Measurements from ENCODE around the gene TM9SF1. TPM values are rescaled to one million over a fixed set of nuclear protein-coding genes. Genes with fewer than 3 reads are reported as not detected.

TM9SF1 gene
- total RNA-seq, 2 experiments from 2014 or later: 17.0 to 24.4 TPM

DNA sequence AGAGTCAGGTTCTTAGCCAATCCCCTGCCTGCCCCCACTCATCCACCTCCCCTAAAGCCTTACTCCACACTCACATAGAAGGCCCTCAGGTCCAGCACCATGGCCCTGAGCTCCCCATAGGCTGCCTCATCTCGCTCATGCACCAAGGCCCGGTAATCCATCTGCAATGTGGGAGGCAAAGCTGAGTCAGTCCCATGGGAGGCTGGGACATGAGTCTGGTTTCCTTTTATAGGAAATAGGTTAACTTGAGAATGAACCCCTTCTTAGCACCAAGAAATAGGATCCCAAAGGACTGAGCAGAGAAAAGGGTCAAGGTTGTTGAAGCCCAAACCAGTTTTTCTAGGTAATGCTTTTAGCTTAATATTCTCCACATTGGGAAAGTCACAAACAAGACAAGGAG is 51.7 kb downstream of the TM9SF1 start:
- no peak overlapping the region for H3K4me3 Mint-ChIP-seq
- DNase-seq: no peak
- no peaks in the 10 kb centered on the region for H3K27me3 Mint-ChIP-seq
- intact Hi-C loops (cut with DNase I, micrococcal nuclease): loop anchor here in 1 of 2 experiments (10.0 kb wide), 3 partner anchors 679 to 1109 kb away; partner anchors contain the start of genes ACIN1, C14orf119, NGDN and PSMB5
- ChIA-PET POLR2A (interaction anchor here (1.3 kb wide), 2 partner anchors 17 to 29 kb away, joined by 3 read pairs; partner anchors contain the start of gene IRF9), CTCF (interaction anchor here (0.7 to 2.6 kb wide), 4 partner anchors 17 to 164 kb away, joined by 3 to 16 read pairs (median 4); partner anchors contain the start of genes CIDEB, DCAF11, IRF9 and NRL)
- peaks cover 74% of the 10 kb centered on the region for H3K36me3 Mint-ChIP-seq (ENCODE audit: low read depth)
- peak overlapping the region; percentile 19 for H3K27ac Mint-ChIP-seq
- no peaks in the 10 kb centered on the region for H3K9me3 Mint-ChIP-seq (ENCODE audit: low read depth)
- ATAC-seq: no peak
- H3K4me1 Mint-ChIP-seq: peaks cover 57% of the 10 kb centered on the region

DNA sequence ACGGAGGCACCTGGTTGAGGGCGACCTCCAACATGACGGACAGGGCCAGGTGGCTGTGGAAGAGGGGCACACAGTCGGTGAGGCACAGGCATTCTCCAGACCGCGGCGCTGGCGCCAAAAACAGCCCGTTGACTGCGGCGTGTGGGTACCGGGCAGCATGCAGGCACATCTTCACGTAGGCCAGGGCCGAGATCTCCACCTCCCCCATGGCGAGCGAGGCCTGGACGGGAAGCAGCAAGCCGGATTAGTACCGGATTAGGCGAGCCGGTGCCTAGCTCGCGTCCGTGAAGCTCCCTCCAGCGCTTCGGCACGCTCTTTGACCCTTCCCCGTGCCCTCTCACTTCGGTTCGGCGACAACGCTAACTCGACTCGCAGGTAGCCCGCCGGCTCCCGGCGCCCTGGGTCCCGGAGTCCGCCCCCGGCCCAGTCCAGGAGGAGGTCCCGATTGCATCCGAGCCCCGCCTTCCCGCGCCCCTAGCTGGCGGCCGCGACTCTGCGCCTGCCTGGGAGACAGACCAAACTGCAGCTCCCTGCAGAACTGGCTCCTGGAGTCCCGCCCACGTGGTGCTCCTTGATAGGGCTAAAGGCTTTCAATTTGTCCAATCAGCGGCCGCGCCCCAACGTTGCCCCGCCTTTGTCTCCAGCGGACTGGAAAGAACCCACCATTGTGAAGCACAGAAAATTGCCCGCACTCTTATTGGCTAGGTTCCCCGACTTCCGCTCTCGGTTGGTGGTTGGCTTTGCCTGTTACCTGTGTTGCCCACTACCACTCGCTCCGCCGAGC is 54.0 kb downstream of the TM9SF1 start, which contains the start of gene EMC9:
TSS of gene EMC9 (minus strand) at position 495 of the 784 bp plus-strand sequence. CDS start at position 208, 287 bp downstream.
- DNase-seq: peak; percentile 100
- Mint-ChIP-seq H3K36me3 (ENCODE audit: low read depth) (peaks cover 84% of the 10 kb centered on the region), H3K9me3 (ENCODE audit: low read depth) (no peaks in the 10 kb centered on the region), H3K4me1 (peaks cover 66% of the 10 kb centered on the region), H3K4me3 (peak within 1 kb of the TSS; percentile 88), H3K27me3 (no peaks in the 10 kb centered on the region), H3K27ac (peak within 1 kb of the TSS; percentile 97)
- ChIA-PET POLR2A (interaction anchor here (0.6 to 1.9 kb wide), 14 partner anchors 10 to 289 kb away, joined by 3 to 19 read pairs (median 5); partner anchors contain the start of genes CHMP4A, DCAF11, IRF9 and KHNYN), CTCF (interaction anchor here (0.5 to 1.6 kb wide), 9 partner anchors 20 to 167 kb away, joined by 3 to 15 read pairs (median 3); partner anchors contain the start of genes CIDEB, DCAF11, IRF9 and NRL)
- ATAC-seq: peak; percentile 87
- intact Hi-C loops (cut with DNase I, micrococcal nuclease): loop anchor here (1.0 to 10.0 kb wide), 13 partner anchors 20 to 1106 kb away; partner anchors contain the start of genes DCAF11 (in 2 of the 2), GMPR2 (in 2 of the 2), IRF9 (in 2 of the 2) and NEDD8 (in 2 of the 2)

DNA sequence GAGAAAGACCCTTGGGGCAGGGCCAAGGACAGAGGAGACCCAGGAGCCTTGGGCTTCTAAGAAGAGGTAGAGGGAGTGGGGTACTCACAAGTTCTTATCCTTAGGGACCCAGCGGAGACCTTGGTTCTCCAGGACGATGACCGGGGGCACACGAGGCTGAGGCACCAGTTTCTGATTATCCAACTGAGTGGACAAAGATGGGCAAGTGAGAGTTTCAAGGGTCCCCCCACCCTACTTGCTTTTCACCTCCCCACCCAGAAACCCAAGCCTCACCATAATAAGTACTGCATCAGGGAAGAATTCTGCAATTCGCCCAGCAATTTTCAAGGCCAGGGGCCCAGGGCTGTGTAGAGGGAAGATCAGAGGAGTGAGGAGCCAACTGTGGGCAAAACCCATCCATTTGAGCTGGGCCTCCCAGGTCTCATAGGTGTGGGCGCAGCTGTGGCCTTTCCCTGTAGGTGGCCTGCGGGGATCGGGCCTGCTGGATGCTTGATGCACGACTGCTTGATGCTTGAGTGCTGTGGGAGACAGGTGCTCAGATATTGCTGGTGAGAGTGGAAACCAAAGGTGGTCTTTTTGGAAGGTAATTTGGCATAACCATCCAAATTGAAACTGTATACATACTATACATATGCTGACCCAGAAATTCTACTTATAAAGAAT is 55.8 kb downstream of the TM9SF1 start:
- POLR2A ChIA-PET: interaction anchor here (1.1 kb wide), 2 partner anchors 8 to 25 kb away, joined by 3 to 4 read pairs; partner anchors contain the start of genes DCAF11, NRL and RNF31
- CTCF ChIA-PET: interaction anchor here (0.7 to 2.5 kb wide), 3 partner anchors 31 to 36 kb away, joined by 3 to 9 read pairs (median 4); no protein-coding TSS in a partner anchor
- peak overlapping the region; percentile 88 for H3K4me3 Mint-ChIP-seq
- H3K36me3 Mint-ChIP-seq (ENCODE audit: low read depth): peaks cover 67% of the 10 kb centered on the region
- intact Hi-C loops (cut with DNase I, micrococcal nuclease): loop anchor here in 1 of 2 experiments (5.0 kb wide), 1 partner anchor 293 kb away; no protein-coding TSS in a partner anchor
- H3K4me1 Mint-ChIP-seq: peaks cover 59% of the 10 kb centered on the region
- ATAC-seq (no peak), DNase-seq (peak; percentile 61)
- H3K9me3 Mint-ChIP-seq (ENCODE audit: low read depth): no peaks in the 10 kb centered on the region
- peak overlapping the region; percentile 78 for H3K27ac Mint-ChIP-seq
- H3K27me3 Mint-ChIP-seq: no peaks in the 10 kb centered on the region

Small RNA genes lying within 50 kb of the gene (microRNA-seq; reads per million reads assigned to microRNA genes)
- not detected for gene MIR7703 (ENCODE audit: borderline replicate concordance)

Other genes with a start within 250 kb of the TM9SF1 start
- 10 to 100 TPM; 32.2 to 36.2 TPM for gene DHRS4, start 241.7 kb downstream of the TM9SF1 start, total RNA-seq
- 10 to 100 TPM; 27.5 to 27.6 TPM for gene DHRS4L2, start 206.5 kb downstream of the TM9SF1 start, total RNA-seq
- gene CARMIL3, start 143.4 kb downstream of the TM9SF1 start, total RNA-seq: under 1 TPM; 0.74 to 0.91 TPM
- gene CPNE6, start 123.9 kb downstream of the TM9SF1 start, total RNA-seq: not detected
- gene PCK2, start 101.1 kb downstream of the TM9SF1 start, total RNA-seq: 100 to 1,000 TPM; 101 to 115 TPM
- 10 to 100 TPM; 74.0 to 86.2 TPM for gene DCAF11, start 80.7 kb downstream of the TM9SF1 start, total RNA-seq
- gene NRL, start 80.5 kb downstream of the TM9SF1 start, total RNA-seq: 1 to 10 TPM; 1.5 to 1.6 TPM
- gene FITM1, start 64.8 kb downstream of the TM9SF1 start, total RNA-seq: under 1 TPM in 1 of 2 experiments, not detected in 1; 0.53 TPM
- 100 to 1,000 TPM; 414 to 418 TPM for gene PSME1, start 59.2 kb downstream of the TM9SF1 start, total RNA-seq
- 10 to 100 TPM; 36.9 to 46.7 TPM for gene EMC9, start 53.9 kb downstream of the TM9SF1 start, total RNA-seq
- 100 to 1,000 TPM; 445 to 459 TPM for gene PSME2, start 48.8 kb downstream of the TM9SF1 start, total RNA-seq
- gene RNF31, start 47.9 kb downstream of the TM9SF1 start, total RNA-seq: 10 to 100 TPM; 73.7 to 98.4 TPM
- gene IRF9, start 34.2 kb downstream of the TM9SF1 start, total RNA-seq: 100 to 1,000 TPM; 172 to 209 TPM
- gene REC8, start 23.4 kb downstream of the TM9SF1 start, total RNA-seq: 10 to 100 TPM; 25.6 to 27.7 TPM
- 10 to 100 TPM; 73.4 to 73.7 TPM for gene IPO4, start 6.6 kb downstream of the TM9SF1 start, total RNA-seq
- gene TSSK4, start 10.3 kb upstream of the TM9SF1 start, total RNA-seq: under 1 TPM; 0.14 to 0.30 TPM
- 10 to 100 TPM; 48.8 to 73.0 TPM for gene CHMP4A, start 18.0 kb upstream of the TM9SF1 start, total RNA-seq
- gene MDP1, start 20.6 kb upstream of the TM9SF1 start, total RNA-seq: 10 to 100 TPM in 1 of 2 experiments, 1 to 10 TPM in 1; 4.5 to 11.7 TPM
- gene NEDD8, start 36.9 kb upstream of the TM9SF1 start, total RNA-seq: 100 to 1,000 TPM; 187 to 217 TPM
- gene GMPR2, start 37.5 kb upstream of the TM9SF1 start, total RNA-seq: 10 to 100 TPM; 56.7 to 59.6 TPM
- gene TINF2, start 47.2 kb upstream of the TM9SF1 start, total RNA-seq: 100 to 1,000 TPM in 1 of 2 experiments, 10 to 100 TPM in 1; 87.4 to 108 TPM
- 1 to 10 TPM; 4.8 to 7.4 TPM for gene TGM1, start 67.7 kb upstream of the TM9SF1 start, total RNA-seq
- 10 to 100 TPM; 52.1 to 56.0 TPM for gene RABGGTA, start 76.2 kb upstream of the TM9SF1 start, total RNA-seq
- gene DHRS1, start 104.3 kb upstream of the TM9SF1 start, total RNA-seq: 10 to 100 TPM; 11.7 to 14.6 TPM
- gene NOP9, start 104.4 kb upstream of the TM9SF1 start, total RNA-seq: 10 to 100 TPM; 24.4 to 32.5 TPM
- gene CIDEB, start 112.5 kb upstream of the TM9SF1 start, total RNA-seq: 10 to 100 TPM; 11.1 to 14.0 TPM
- 1 to 10 TPM; 7.5 to 9.5 TPM for gene LTB4R2, start 114.7 kb upstream of the TM9SF1 start, total RNA-seq
- 10 to 100 TPM; 10.1 to 14.2 TPM for gene LTB4R, start 116.1 kb upstream of the TM9SF1 start, total RNA-seq
- gene ADCY4, start 139.6 kb upstream of the TM9SF1 start, total RNA-seq: 1 to 10 TPM; 1.4 to 1.8 TPM
- gene RIPK3, start 144.6 kb upstream of the TM9SF1 start, total RNA-seq: 1 to 10 TPM; 8.9 to 9.4 TPM
- gene NFATC4, start 172.7 kb upstream of the TM9SF1 start, total RNA-seq: under 1 TPM; 0.11 to 0.30 TPM
- under 1 TPM; 0.07 to 0.16 TPM for gene NYNRIN, start 203.6 kb upstream of the TM9SF1 start, total RNA-seq
- gene CBLN3, start 234.2 kb upstream of the TM9SF1 start, total RNA-seq: 10 to 100 TPM; 11.6 to 12.2 TPM
- gene KHNYN, start 234.5 kb upstream of the TM9SF1 start, total RNA-seq: 10 to 100 TPM; 50.6 to 58.1 TPM
- gene SDR39U1, start 247.3 kb upstream of the TM9SF1 start, total RNA-seq: 10 to 100 TPM; 40.9 to 47.8 TPM